SU-DHL-6 (cell line): ENCODE data around the gene PDCD6IP.

Source experiments
- H2AFZ ChIP-seq: fragments of 200-600 bp; sonication (generic); 2 replicates; pipeline ENCODE4 v1.6.1; 2014; ENCODE audit warnings: low read depth, mild to moderate bottlenecking, moderate library complexity, mixed read lengths, antibody characterized with exemption, low read length; ENCODE audit not compliant: severe bottlenecking
- H3F3A ChIP-seq: fragments of 200-600 bp; shearing (Covaris generic); 2 replicates; pipeline ENCODE4 v1.6.0; 2016; ENCODE audit warnings: antibody characterized with exemption, mild to moderate bottlenecking; ENCODE audit not compliant: insufficient read depth
- H3K27ac ChIP-seq: fragments of 200-600 bp; sonication (generic); 2 replicates; pipeline ENCODE4 v1.5.1; 2016; ENCODE audit warnings: low read depth, mild to moderate bottlenecking, low read length, moderate library complexity, mixed read lengths
- H3K27me3 ChIP-seq: fragments of 200-600 bp; sonication (generic), shearing (Covaris generic); 2 replicates; pipeline ENCODE4 v1.6.0; 2014; ENCODE audit warnings: mild to moderate bottlenecking, low read length
- H3K36me3 ChIP-seq: fragments of 200-600 bp; sonication (generic); 2 replicates; pipeline ENCODE4 v1.6.1; 2014; ENCODE audit warnings: mild to moderate bottlenecking, low read length, mixed read lengths
- H3K4me2 ChIP-seq: fragments of 300-600, 200-600 bp; shearing (Covaris generic), sonication (generic); 2 replicates; pipeline ENCODE4 v1.6.0; 2014; ENCODE audit warnings: low read length, low read depth, mild to moderate bottlenecking; ENCODE audit not compliant: poor library complexity, severe bottlenecking
- H3K4me3 ChIP-seq: fragments of 200-600 bp; sonication (generic); 2 replicates; pipeline ENCODE4 v1.5.1; 2014; ENCODE audit warnings: antibody characterized with exemption, low read length, mild to moderate bottlenecking, mixed read lengths; ENCODE audit not compliant: insufficient read depth, poor library complexity, severe bottlenecking
- H3K79me2 ChIP-seq: fragments of 200-600 bp; sonication (generic); 2 replicates; pipeline ENCODE4 v1.6.1; 2014; ENCODE audit warnings: mild to moderate bottlenecking, low read length, moderate library complexity; ENCODE audit not compliant: insufficient read depth
- H3K9ac ChIP-seq: fragments of 200-600 bp; sonication (generic); 2 replicates; pipeline ENCODE4 v1.7.0; 2014; ENCODE audit warnings: mild to moderate bottlenecking, low read length
- H3K9me2 ChIP-seq: fragments of 200-600 bp; sonication (generic); replicated peaks from 2 replicates; pipeline ENCODE4 v1.6.1; 2014; ENCODE audit warnings: low read length; ENCODE audit not compliant: insufficient read depth
- H3K9me3 ChIP-seq: fragments of 200-600 bp; sonication (generic); 2 replicates; pipeline ENCODE4 v1.6.1; 2014; ENCODE audit warnings: low read length, mixed read lengths; ENCODE audit not compliant: insufficient read depth
- H4K20me1 ChIP-seq: fragments of 200-600 bp; sonication (generic); 2 replicates; pipeline ENCODE4 v1.6.1; 2014; ENCODE audit warnings: low read depth, mild to moderate bottlenecking, antibody characterized with exemption, low read length, moderate library complexity, mixed read lengths
- CTCF ChIP-seq: fragments of 200-600 bp; sonication (generic); IDR thresholded peaks from one replicate; pipeline ENCODE4 v1.5.1; 2017; ENCODE audit warnings: antibody characterized with exemption, mild to moderate bottlenecking, low read length, moderate library complexity; ENCODE audit not compliant: insufficient read depth, poor library complexity, severe bottlenecking
- EZH2phosphoT487 ChIP-seq: fragments of 200-600 bp; sonication (generic), shearing (Covaris generic); conservative IDR thresholded peaks from 2 replicates; pipeline ENCODE4 v1.6.1; 2018; ENCODE audit warnings: mild to moderate bottlenecking, antibody characterized with exemption, low read length, moderate library complexity, mixed read lengths

PDCD6IP gene

GRCh38 chr3:33877187-33877586, 78.8 kb downstream of the PDCD6IP start:
- no peak overlapping the region for H2AFZ ChIP-seq
- no peaks in the 10 kb centered on the region for H4K20me1 ChIP-seq
- no peaks in the 10 kb centered on the region for H3K9me3 ChIP-seq
- TF ChIP-seq CTCF: no peak
- no peak for TF ChIP-seq EZH2phosphoT487
- H3K4me3 ChIP-seq: no peak overlapping the region
- no peaks in the 10 kb centered on the region for H3K9me2 ChIP-seq
- H3K27me3 ChIP-seq: no peaks in the 10 kb centered on the region
- no peaks in the 10 kb centered on the region for H3K36me3 ChIP-seq
- H3F3A ChIP-seq: no peaks in the 10 kb centered on the region
- H3K27ac ChIP-seq: no peak overlapping the region
- no peaks in the 10 kb centered on the region for H3K79me2 ChIP-seq
- no peak overlapping the region for H3K9ac ChIP-seq
- no peak overlapping the region for H3K4me2 ChIP-seq

GRCh38 chr3:33879540-33879939, 81.1 kb downstream of the PDCD6IP start:
- Histone ChIP-seq H3K4me2 (no peak overlapping the region), H3K27me3 (no peaks in the 10 kb centered on the region), H3K9ac (no peak overlapping the region), H3K79me2 (no peaks in the 10 kb centered on the region), H3K36me3 (no peaks in the 10 kb centered on the region), H2AFZ (no peak overlapping the region), H3K27ac (no peak overlapping the region), H3K4me3 (no peak overlapping the region), H3K9me3 (no peaks in the 10 kb centered on the region), H3F3A (no peaks in the 10 kb centered on the region), H3K9me2 (no peaks in the 10 kb centered on the region), H4K20me1 (no peaks in the 10 kb centered on the region)
- TF ChIP-seq CTCF (no peak), EZH2phosphoT487 (no peak)

GRCh38 chr3:33881156-33882064, 83.0 kb downstream of the PDCD6IP start:
- Histone ChIP-seq H3K27ac (no peak overlapping the region), H3K9me3 (no peaks in the 10 kb centered on the region), H3K36me3 (no peaks in the 10 kb centered on the region), H3K27me3 (no peaks in the 10 kb centered on the region), H3K9ac (no peak overlapping the region), H4K20me1 (no peaks in the 10 kb centered on the region), H3K79me2 (no peaks in the 10 kb centered on the region), H3K4me3 (no peak overlapping the region), H3F3A (no peaks in the 10 kb centered on the region), H2AFZ (no peak overlapping the region), H3K4me2 (no peak overlapping the region), H3K9me2 (no peaks in the 10 kb centered on the region)
- TF ChIP-seq CTCF: no peak
- no peak for TF ChIP-seq EZH2phosphoT487
